Hepatic stellate cell (primary cell): ENCODE measurements around the gene PKMYT1.
A peak's percentile ranks its signal among the peaks of the same experiment; 100 is the strongest.

Experiments
- DNase-seq: peaks from one replicate; pipeline ENCODE4 v3.0.0; 2011; ENCODE audit warnings: low spot score

Gene PKMYT1

DNA sequence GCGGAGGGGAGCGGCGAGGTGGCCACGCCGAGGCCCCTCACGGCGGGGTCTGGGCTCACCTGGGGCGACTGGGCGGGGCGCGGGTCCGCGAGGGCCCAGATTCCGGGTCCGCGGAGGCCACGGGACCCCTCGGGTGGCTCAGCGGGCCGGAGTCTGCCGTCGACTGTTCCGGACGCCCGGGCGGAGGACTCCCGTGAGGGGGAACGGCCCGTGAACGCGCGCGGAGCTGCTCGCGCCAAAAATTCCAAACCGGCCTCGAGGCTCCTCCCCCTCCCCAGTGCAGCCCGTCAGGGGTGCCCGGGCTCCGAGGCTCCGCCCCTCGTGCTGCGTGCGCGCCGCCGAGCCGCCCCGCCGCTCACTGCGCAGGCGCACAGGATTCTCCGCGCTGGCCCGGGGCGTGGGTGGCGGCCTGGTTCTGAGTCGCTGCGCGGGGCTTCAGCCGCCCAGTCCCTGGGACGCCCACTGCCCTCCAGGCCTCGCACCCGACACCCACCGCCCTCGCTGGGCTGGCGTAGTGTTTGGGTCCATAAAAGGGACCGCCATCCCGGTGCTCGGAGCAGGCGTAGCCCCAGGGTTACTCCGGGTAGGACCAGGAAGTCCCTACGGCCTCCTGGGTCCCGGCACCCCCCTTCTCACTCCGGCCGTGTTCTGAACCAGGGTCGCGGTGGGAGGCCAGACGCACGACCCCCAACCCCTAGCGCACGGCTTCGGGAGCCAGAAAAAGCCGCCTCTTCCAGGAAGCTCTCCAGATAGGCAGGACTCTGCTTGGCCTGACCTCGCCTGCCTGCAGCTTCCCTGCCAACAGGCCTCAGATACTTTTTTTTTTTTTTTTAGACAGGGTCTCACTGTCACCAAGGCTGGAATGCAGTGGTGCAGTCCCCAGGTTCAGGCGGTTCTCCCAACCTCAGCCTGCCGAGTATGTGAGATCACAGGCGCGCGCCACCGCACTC lies at the start of gene PKMYT1:
Gene PKMYT1, minus strand, starts transcription at position 220 of the 950 bp plus-strand sequence. CDS start 789 bp downstream, outside the sequence.
- DNase-seq, result peak; percentile 100

DNA sequence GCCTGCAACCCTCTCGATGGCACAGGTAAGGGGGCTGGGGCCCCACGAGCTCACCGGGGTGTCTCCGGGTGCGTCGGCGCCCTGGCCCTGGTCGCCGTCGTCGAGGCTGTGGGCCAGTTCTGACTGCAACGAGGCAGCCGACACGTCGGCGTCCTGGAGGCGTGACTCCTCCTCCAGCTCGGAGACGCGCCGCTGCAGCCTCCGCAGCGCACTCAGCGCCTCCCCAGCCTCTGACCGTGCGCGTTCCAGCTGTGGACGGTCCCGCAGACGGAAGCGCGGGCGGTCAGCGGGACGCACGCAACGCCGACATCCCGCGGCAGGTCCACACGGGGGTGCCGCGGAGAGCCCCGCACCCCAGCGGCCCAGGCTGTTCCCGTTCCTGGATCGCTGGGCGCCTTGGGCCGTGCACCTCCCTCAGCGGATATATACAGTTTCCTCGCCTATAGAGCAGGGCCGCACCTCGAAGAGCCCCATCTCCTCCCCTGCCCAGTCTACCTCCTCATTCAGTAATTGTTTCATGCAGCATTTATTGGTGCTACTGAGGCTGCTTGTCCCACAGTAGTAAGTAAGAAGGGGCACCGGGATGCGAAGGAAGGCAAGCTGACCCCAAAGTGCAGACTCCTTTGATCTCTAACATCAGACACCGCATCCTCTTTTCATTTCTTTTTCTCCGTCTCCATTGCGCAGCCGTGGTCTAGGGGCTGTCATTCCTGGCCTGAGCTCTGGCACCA lies 49.4 kb upstream of the PKMYT1 start:
- peak; percentile 71 for DNase-seq

DNA sequence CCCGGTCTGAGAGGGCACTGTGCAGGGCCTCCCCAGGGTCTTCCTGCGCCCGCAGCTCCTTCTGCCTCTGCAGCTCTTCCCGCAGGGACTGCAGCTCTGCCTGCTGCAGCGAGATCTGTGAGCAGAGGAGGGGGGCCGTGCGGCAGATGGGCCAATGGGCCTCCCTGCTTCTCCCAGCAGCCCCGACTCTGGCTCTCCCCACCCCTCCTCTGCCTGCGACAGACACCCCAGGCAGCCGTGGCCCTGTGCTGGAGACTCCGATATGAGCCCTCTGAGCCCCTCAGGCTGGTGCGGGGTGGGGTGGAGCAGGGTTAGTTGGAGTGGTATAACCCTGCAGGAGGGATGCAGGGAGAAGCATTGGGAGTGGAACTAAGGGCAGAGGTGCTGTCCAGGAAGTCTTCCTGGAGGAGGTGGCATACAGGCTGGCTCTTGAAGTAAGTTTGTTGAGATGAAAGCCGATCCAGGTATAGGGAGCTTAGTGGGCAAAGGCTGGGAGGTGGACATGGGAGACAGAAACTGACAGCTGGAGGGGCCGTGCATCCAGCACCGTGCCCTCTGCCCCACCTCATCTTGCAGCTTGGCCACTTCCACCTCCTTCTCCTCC lies 48.6 kb upstream of the PKMYT1 start:
- DNase-seq, result no peak

DNA sequence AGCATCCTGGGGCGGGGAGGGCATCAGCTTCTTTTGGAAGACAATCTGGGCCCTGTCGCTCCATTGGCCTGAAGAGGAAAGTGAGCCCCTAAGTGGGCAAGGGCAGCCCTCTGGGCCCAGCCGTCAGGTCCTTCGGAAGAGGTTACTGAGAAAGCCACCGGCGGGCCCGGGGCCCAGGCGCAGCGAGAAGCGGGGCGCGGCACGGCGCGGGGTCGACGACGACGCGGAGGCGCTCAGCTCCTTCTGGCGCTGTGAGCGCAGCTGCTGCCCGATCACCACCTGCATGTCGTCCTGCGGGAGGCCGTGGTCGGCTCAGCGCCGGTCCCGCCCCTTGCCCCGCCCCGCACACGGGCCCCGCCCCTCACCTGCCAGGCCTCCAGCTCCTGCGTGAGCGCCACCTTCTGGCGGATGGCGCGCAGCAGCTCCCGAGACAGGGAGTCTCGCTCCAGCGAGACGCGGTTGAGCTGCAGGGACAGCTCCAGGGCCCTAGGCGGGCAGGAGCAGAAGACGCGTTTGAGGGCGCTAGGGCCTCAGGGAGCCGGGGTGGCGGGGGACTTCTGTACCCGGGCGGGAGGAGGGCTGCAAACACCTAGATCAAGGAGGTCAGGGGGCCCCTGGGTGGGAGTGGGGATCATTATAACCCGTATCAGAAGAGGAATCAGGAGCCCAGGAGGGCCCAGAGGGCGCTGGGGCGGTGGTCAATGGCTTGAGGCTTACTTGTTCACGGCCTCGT lies 47.9 kb upstream of the PKMYT1 start:
- DNase-seq, result no peak

DNA sequence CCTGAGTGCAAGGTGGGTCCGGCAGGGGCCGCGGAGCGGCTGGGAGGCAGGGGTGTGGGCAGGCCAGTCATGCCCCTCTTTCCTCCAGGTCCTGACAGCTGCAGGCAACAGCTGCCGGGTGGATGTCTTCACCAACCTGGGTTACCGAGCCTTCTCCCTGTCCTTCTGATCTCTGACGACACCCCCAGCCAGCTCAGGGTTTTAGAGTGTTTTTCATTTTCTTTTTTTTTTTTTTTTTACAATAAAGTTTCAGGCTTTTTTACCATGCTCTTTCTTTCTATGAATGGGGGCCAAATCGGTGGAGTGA lies 47.2 kb upstream of the PKMYT1 start:
- DNase-seq, result no peak

DNA sequence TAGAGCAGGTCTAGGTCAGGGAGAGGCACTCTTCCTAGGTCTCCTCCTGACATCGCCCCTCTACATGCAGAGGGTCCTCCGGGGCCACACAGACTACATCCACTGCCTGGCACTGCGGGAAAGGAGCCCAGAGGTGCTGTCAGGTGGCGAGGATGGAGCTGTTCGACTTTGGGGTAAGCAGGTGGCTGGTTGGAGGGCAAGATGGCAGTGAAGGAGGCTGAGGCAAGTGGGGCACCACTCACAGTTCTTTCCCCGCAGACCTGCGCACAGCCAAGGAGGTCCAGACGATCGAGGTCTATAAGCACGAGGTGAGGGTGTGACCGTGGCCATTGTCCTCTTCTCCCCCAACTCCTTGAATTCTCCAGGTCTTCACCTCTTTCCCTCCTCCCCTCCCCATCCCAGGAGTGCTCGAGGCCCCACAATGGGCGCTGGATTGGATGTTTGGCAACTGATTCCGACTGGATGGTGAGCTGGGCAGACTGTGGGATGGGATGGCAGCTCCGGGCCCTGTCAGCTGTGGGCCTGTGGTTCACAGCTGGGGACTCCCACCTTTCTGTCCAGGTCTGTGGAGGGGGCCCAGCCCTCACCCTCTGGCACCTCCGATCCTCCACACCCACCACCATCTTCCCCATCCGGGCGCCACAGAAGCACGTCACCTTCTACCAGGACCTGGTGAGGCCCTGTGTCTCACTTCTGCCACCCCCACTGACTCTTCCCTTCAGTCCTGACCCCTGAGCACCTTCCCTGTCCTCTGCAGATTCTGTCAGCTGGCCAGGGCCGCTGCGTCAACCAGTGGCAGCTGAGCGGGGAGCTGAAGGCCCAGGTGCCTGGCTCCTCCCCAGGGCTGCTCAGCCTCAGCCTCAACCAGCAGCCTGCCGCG lies 46.6 kb upstream of the PKMYT1 start:
- no peak for DNase-seq

DNA sequence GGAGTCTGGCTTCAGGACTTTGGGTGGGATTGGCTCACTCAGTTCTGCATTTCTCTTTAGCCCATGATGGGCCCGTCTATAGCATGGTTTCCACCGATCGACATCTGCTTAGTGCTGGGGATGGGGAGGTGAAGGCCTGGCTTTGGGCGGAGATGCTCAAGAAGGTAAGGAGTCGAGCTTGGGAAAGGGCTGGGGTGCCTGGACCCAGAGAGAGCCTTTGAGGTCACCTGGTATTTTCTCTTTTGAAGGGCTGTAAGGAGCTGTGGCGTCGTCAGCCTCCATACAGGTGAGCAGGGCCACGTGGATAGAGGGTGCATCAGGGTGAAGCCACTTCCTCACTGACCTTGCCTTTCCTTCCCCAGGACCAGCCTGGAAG lies 45.7 kb upstream of the PKMYT1 start:
- DNase-seq, result no peak

DNA sequence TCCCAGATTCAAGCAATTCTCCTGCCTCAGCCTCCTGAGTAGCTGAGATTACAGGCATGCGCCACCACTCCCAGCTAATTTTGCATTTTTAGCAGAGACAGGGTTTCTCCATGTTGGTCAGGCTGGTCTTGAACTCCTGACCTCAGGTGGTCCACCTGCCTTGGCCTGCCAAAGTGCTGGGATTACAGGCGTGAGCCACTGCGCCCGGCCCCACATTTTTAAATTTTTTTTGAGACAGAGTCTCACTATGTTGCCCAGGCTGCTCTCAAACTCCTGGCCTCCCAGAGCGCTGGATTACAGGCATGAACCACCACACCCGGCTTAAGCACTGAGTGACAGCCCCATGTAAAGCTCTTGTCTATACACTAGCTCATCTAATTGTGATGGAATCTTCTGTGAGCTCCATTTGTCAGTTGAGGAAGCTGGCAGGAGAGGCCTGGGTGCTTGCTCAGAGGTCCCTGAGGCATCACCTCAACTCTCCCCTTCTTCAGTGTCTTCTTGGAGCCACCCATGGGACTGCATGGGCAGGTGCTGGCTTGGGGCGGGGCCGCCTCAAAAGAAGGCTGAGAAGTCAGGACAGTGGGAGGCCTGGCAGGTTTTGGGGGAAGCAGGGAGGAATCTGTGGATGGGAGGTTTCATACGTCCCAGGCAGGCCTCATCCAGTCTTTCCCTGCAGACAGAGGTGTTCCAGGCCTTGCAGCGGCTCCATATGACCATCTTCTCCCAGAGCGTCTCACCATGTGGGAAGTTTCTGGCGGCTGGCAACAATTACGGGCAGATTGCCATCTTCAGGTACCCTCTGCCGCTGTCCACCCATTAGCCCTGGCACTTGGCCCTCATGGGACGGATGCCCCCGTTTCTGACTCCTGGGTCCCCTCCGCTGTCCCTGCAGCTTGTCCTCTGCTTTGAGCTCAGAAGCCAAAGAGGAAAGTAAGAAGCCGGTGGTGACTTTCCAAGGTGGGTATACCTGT lies 45.1 kb upstream of the PKMYT1 start:
- no peak for DNase-seq

DNA sequence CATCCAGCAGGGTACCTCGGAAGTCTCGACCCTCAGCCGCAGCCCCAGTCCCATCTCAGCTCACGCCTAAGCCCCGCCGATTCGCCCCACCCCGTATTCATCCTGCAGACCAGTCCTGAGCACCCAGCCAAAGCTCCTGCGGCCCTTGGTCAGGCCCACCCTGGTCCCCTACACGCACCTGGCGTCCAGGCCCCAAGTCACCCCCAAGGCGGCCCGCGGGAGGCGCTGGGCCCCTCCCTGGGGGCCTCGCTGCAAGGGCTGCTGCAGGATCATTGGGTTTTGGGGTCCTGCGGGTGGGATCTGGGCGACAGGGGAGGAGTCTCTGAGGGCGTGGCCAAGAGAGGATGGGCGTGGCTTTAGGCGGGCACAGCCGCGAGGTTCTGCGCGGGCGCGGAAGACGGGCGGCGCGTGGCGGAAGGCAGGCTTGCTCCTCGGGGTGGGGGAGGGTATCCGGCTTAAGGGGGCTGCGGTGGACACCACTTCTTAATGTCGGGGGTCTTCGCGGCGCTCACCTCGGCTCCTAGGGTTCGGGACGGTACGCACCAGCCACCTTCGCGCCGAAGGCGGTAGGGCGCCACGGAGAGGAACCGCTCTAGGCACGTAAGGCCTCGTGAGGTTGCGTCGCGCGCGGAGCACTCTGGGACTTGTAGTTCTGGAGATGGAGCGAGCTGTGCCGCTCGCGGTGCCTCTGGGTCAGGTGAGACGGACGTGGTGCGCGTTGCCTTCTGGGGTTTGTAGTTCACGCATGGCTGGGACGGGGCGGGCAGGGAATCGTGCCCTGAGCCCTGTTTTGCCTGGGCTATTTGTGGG lies 43.6 kb upstream of the PKMYT1 start, which contains the start of the genes HCFC1R1 and THOC6:
Gene HCFC1R1, minus strand, starts transcription at position 274 of the 810 bp plus-strand sequence. Its CDS starts 1 bp downstream, at position 273.
Gene THOC6, plus strand, starts transcription at position 367 of the 810 bp plus-strand sequence. Its CDS starts 292 bp downstream, at position 659.
- DNase-seq, result peak; percentile 91

DNA sequence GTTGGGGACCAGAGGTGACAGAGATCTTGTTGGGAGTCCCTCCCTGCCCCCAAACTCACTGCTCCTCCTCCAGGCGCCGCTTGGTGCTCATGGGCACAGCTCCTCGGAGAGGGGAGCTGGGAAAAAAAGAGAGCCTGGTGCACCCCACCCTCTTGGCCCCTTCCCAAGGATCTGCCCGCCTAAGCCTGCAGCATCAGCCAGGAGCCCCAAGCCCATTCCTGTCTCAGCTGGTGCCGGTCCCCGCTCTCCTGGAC lies 43.1 kb upstream of the PKMYT1 start:
- DNase-seq, result peak; percentile 56

DNA sequence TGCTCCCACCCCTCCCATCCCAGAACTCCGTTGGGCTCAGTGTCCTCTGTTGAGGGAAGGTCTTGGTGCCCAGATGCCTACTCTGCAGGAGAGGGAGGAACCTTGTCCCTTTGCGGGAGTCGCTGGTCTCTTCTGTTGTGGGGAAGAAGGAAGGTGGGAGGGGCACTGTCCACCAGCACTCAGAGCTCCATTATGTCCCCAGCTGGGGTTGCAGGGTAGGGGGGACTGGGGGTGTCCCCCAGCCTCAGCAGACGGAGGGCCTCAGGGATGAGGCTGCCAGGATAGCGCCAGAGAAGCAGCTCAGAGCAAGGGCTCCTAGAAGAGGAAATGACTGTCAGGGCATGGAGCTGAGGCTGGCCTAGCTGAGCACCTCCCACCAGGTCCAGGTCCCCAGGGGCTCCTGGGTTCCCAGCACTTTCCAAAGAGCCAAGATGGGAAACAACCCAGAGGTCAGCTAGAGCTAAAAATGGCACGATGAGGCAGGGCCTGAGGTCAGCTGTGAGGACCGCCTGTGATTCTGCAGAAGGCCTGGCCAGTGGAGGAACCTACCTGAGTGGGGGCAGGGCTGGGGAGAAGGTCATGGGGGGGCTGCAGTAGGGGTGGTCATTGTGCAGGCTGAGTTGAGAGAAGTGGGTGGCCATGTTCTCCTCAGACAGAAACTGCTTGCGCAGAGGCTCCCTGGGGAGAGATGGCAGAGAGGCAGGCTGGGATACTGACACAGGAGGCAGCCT lies 42.6 kb upstream of the PKMYT1 start:
- DNase-seq, result peak; percentile 54

DNA sequence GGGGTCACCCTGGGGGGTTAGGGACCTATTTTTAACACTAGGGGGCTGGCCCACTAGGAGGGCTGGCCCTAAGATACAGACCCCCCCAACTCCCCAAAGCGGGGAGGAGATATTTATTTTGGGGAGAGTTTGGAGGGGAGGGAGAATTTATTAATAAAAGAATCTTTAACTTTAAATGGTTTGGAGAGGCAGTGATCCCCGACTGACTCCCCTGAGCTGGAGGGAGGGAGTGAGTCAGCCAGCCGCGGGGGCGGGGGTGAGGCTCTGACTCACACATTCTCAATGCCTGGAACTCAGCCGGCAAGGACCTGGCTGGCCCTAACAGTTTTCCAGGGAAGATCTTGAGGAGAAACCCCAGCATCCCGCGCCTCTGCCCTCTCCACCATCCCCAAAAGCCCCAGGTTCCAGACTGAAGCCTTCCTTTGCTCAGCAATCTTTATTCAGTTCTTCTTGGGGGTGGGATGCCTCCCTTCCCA lies 42.0 kb upstream of the PKMYT1 start:
- peak; percentile 95 for DNase-seq

DNA sequence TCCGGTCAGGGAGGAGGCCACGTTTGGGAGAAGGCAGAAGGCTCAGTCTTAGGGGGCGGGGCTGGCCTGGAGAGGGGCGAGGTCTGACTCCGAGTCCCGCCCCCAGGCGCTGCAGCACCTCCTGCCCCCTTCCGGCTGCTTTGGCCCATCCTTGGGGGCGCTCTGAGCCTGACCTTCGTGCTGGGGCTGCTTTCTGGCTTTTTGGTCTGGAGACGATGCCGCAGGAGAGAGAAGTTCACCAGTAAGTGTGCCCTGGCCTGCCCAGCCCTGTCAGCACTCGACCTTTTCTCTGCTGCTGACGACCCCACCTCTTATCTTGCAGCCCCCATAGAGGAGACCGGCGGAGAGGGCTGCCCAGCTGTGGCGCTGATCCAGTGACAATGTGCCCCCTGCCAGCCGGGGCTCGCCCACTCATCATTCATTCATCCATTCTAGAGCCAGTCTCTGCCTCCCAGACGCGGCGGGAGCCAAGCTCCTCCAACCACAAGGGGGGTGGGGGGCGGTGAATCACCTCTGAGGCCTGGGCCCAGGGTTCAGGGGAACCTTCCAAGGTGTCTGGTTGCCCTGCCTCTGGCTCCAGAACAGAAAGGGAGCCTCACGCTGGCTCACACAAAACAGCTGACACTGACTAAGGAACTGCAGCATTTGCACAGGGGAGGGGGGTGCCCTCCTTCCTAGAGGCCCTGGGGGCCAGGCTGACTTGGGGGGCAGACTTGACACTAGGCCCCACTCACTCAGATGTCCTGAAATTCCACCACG lies 41.4 kb upstream of the PKMYT1 start:
- peak; percentile 84 for DNase-seq

DNA sequence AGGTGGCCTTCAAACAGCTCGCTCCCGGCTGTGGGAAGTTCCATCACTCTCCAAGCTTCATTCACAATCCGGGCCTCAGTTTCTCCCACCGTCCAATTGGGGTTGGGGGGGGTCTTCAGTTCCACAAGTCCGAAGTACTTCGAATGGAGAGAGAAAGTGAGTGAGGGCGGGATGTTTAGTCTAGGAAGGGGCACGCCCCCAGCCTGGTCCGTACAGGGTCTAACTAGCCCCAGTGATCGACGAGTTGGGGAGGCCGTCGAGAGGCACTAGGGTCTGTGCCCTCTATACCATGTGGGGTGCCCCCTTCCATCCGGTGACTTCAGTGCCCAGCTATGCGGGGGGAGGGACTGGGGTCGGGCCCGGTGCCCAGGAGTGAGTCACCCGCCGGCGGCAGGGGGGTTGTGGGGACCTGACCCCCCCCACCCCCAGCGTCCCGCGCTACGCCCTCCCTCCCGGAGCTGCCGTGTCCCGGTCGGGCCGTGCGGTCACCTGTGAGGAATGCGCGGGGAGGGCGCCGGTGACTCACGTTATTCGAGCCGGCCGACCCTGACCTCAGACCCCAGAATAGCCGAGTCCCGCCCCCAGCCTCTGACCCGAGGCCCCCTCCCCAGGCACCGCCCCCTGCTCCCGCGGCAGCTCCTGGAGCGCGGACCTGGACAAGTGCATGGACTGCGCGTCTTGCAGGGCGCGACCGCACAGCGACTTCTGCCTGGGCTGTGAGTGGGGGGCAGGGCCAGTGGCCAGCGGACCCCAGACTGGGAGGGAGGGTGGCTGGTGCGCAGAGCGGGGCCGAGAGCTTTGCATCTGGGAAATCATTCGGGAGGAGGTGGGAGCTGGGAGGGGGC lies 40.6 kb upstream of the PKMYT1 start:
- DNase-seq, result peak; percentile 93

DNA sequence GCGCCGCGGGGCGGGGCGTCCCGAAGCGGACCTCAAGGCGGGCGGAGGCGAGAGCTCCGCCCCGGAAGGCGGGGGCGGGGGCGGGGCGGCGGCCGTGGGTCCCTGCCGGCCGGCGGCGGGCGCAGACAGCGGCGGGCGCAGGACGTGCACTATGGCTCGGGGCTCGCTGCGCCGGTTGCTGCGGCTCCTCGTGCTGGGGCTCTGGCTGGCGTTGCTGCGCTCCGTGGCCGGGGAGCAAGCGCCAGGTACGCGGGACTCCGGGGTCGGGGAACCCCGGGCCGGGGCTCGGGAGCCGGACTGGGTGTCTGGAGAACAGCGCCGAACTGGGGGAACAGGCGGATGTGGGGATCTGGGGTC lies 40.0 kb upstream of the PKMYT1 start, which contains the start of gene TNFRSF12A:
Gene TNFRSF12A, plus strand, starts transcription at position 122 of the 357 bp plus-strand sequence. Its CDS starts 30 bp downstream, at position 152.
- DNase-seq, result peak; percentile 89

DNA sequence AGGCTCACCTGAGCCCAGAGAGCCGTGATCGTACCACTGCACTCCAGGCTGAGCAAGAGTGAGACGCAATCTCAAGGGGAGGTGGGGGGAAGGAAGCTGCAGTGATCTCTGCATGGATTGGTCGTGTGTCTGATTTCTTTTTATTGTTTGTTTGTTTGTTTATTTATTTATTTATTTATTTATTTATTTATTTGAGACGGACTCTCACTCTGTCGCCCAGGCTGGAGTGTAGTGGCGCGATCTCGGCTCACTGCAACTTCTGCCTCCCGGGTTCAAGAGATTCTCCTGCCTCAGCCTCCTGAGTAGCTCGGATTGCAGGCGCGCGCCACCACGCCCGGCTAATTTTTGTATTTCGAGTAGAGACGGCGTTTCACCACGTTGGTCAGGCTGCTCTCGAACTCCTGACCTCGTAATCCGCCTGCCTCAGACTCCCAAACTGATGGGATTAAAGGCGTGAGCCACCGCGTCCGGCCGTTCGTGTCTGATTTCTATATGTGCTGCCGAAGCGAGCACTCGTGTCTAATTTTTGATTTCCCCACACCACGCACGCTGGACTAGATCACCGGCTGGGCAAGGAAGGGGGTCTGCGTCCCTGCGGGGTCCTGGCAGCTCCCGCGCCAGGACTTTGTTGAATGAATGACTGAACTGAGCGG lies 39.5 kb upstream of the PKMYT1 start:
- no peak for DNase-seq
